Mucosa of stomach (tissue), 1 donor: Measurements from ENCODE around the gene GAS2L3.

Experiments
- H3K27me3 ChIP-seq: one replicate; pipeline ENCODE4 v1.7.0; 2013; ENCODE audit warnings: mild to moderate bottlenecking, low read length; ENCODE audit not compliant: control insufficient read depth, insufficient read depth
- H3K36me3 ChIP-seq: one replicate; pipeline ENCODE4 v1.7.0; 2013; ENCODE audit warnings: low read length; ENCODE audit not compliant: control insufficient read depth, insufficient read depth
- H3K4me1 ChIP-seq: one replicate; pipeline ENCODE4 v1.7.0; 2013; ENCODE audit warnings: mild to moderate bottlenecking, low read length; ENCODE audit not compliant: control insufficient read depth, insufficient read depth
- H3K4me3 ChIP-seq: one replicate; pipeline ENCODE4 v1.7.0; 2013; ENCODE audit warnings: low read length
- H3K9ac ChIP-seq: one replicate; pipeline ENCODE4 v1.7.0; 2013; ENCODE audit warnings: mild to moderate bottlenecking, low read length, moderate library complexity
- H3K9me3 ChIP-seq: one replicate; pipeline ENCODE4 v1.7.0; 2013; ENCODE audit warnings: mild to moderate bottlenecking, low read length, moderate library complexity; ENCODE audit not compliant: control insufficient read depth
- donor health status: Pancreatic carcinoma.

Gene GAS2L3

GRCh38 chr12:100643246-100643645 lies 69.8 kb downstream of the GAS2L3 start:
- no peak overlapping the region for H3K9ac ChIP-seq
- H3K36me3 ChIP-seq: no peaks in the 10 kb centered on the region
- H3K27me3 ChIP-seq: no peaks in the 10 kb centered on the region
- H3K9me3 ChIP-seq: no peaks in the 10 kb centered on the region
- no peak overlapping the region for H3K4me3 ChIP-seq
- no peaks in the 10 kb centered on the region for H3K4me1 ChIP-seq

- Histone ChIP-seq H3K9me3 (no peaks in the 10 kb centered on the region), H3K4me3 (no peak overlapping the region), H3K36me3 (no peaks in the 10 kb centered on the region), H3K27me3 (no peaks in the 10 kb centered on the region), H3K9ac (no peak overlapping the region), H3K4me1 (peaks cover 4% of the 10 kb centered on the region)
Observed at GRCh38 chr12:100646896-100647295, 73.4 kb downstream of the GAS2L3 start.

- Histone ChIP-seq H3K9me3 (no peaks in the 10 kb centered on the region), H3K4me1 (peaks cover 4% of the 10 kb centered on the region), H3K36me3 (no peaks in the 10 kb centered on the region), H3K27me3 (no peaks in the 10 kb centered on the region), H3K4me3 (no peak overlapping the region), H3K9ac (no peak overlapping the region)
Observed at GRCh38 chr12:100651108-100651507, 77.6 kb downstream of the GAS2L3 start.

GRCh38 chr12:100651694-100652093 lies 78.2 kb downstream of the GAS2L3 start:
- H3K4me1 ChIP-seq: peaks cover 4% of the 10 kb centered on the region
- H3K27me3 ChIP-seq: no peaks in the 10 kb centered on the region
- no peak overlapping the region for H3K4me3 ChIP-seq
- H3K9me3 ChIP-seq: no peaks in the 10 kb centered on the region
- H3K36me3 ChIP-seq: no peaks in the 10 kb centered on the region
- no peak overlapping the region for H3K9ac ChIP-seq

- H3K4me3 ChIP-seq: no peak overlapping the region
- no peaks in the 10 kb centered on the region for H3K9me3 ChIP-seq
- no peak overlapping the region for H3K9ac ChIP-seq
- no peaks in the 10 kb centered on the region for H3K36me3 ChIP-seq
- H3K27me3 ChIP-seq: no peaks in the 10 kb centered on the region
- H3K4me1 ChIP-seq: peaks cover 4% of the 10 kb centered on the region
Observed at GRCh38 chr12:100652488-100652887, 79.0 kb downstream of the GAS2L3 start.

GRCh38 chr12:100656141-100656540 lies 82.7 kb downstream of the GAS2L3 start:
- Histone ChIP-seq H3K4me1 (no peaks in the 10 kb centered on the region), H3K9me3 (no peaks in the 10 kb centered on the region)

GRCh38 chr12:100656856-100657255 lies 83.4 kb downstream of the GAS2L3 start:
- no peaks in the 10 kb centered on the region for H3K27me3 ChIP-seq
- no peaks in the 10 kb centered on the region for H3K4me1 ChIP-seq
- H3K9me3 ChIP-seq: no peaks in the 10 kb centered on the region
- no peak overlapping the region for H3K4me3 ChIP-seq
- H3K36me3 ChIP-seq: no peaks in the 10 kb centered on the region
- H3K9ac ChIP-seq: no peak overlapping the region

More at GRCh38 chr12:100656141-100656540, 82.7 kb downstream of the GAS2L3 start:
- H3K36me3 ChIP-seq: no peaks in the 10 kb centered on the region
- no peak overlapping the region for H3K9ac ChIP-seq
- H3K4me3 ChIP-seq: no peak overlapping the region
- H3K27me3 ChIP-seq: no peaks in the 10 kb centered on the region

GRCh38 chr12:100661300-100661951 lies 87.9 kb downstream of the GAS2L3 start:
- H3K36me3 ChIP-seq: no peaks in the 10 kb centered on the region
- no peaks in the 10 kb centered on the region for H3K4me1 ChIP-seq
- no peak overlapping the region for H3K4me3 ChIP-seq
- no peaks in the 10 kb centered on the region for H3K27me3 ChIP-seq
- no peaks in the 10 kb centered on the region for H3K9me3 ChIP-seq
- no peak overlapping the region for H3K9ac ChIP-seq

GRCh38 chr12:100666588-100666987 lies 93.1 kb downstream of the GAS2L3 start:
- H3K36me3 ChIP-seq: no peaks in the 10 kb centered on the region
- H3K4me3 ChIP-seq: no peak overlapping the region

GRCh38 chr12:100668945-100669536 lies 95.6 kb downstream of the GAS2L3 start:
- no peaks in the 10 kb centered on the region for H3K27me3 ChIP-seq
- no peaks in the 10 kb centered on the region for H3K9me3 ChIP-seq
- no peak overlapping the region for H3K4me3 ChIP-seq
- H3K36me3 ChIP-seq: no peaks in the 10 kb centered on the region
- no peaks in the 10 kb centered on the region for H3K4me1 ChIP-seq
- no peak overlapping the region for H3K9ac ChIP-seq

More at GRCh38 chr12:100666588-100666987, 93.1 kb downstream of the GAS2L3 start:
- H3K27me3 ChIP-seq: no peaks in the 10 kb centered on the region
- H3K9me3 ChIP-seq: no peaks in the 10 kb centered on the region
- no peak overlapping the region for H3K9ac ChIP-seq
- no peaks in the 10 kb centered on the region for H3K4me1 ChIP-seq

GRCh38 chr12:100669922-100670321 lies 96.4 kb downstream of the GAS2L3 start:
- Histone ChIP-seq H3K9me3 (no peaks in the 10 kb centered on the region), H3K36me3 (no peaks in the 10 kb centered on the region), H3K27me3 (no peaks in the 10 kb centered on the region), H3K4me1 (no peaks in the 10 kb centered on the region), H3K4me3 (no peak overlapping the region), H3K9ac (no peak overlapping the region)

GRCh38 chr12:100671396-100672074 lies 98.1 kb downstream of the GAS2L3 start:
- Histone ChIP-seq H3K4me1 (no peaks in the 10 kb centered on the region), H3K27me3 (no peaks in the 10 kb centered on the region), H3K9ac (no peak overlapping the region), H3K4me3 (no peak overlapping the region), H3K9me3 (no peaks in the 10 kb centered on the region), H3K36me3 (no peaks in the 10 kb centered on the region)
